Activated CD8-positive, alpha-beta memory T cell treated with anti-CD3 and anti-CD28 coated beads for 4 hours (primary cell): Measurements from ENCODE around the gene DDX10.

Source experiments
- DNase-seq, 2 donors: peaks; one replicate each; pipeline ENCODE4 v3.0.0-alpha.2; 2020; ENCODE audit warnings: low read depth in 2 of 2

DDX10 gene

GRCh38 chr11:108975641-108976071 is 310.8 kb downstream of the DDX10 start:
- DNase-seq, result no peak

DNA sequence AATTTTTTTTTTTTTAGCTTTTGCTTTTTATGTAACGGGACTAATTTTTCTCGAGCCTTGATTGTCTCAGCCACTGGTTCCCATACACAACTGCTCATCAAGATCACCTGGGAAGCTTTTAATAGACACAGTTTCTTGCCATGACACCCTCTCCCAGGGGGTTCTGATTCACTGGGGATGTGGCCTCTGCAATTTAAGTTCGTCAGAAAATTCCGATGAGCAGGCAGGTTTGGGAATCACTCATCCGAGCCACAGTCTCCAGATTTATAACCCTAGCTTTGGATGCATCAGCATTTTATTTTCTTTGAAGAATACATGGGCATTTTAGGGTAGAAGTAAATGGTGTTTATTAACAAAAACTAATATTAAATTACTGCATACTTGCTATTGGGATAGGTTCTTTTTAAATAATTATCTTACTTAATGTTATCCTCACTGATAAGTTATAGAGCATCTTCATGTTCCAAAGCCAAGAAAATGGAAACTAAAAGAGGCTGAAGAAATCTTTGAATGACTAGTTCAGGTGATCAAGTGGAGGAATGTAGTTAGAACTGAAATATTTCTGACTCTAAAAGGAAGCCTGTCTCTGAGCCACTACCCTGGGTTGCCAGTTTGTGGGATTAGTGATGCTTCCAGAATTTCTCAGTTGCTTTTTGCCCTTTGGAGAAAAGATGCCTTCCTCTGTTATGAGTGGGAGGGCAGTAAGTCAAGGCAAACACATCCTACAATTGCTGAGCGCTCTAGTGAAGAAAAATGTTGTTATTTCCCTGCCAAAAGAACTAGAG is 319.0 kb downstream of the DDX10 start:
- DNase-seq, result no peak

GRCh38 chr11:108984523-108984922 is 319.7 kb downstream of the DDX10 start:
- no peak for DNase-seq

- DNase-seq, result no peak
Observed at GRCh38 chr11:108985236-108985944, 320.5 kb downstream of the DDX10 start.

DNA sequence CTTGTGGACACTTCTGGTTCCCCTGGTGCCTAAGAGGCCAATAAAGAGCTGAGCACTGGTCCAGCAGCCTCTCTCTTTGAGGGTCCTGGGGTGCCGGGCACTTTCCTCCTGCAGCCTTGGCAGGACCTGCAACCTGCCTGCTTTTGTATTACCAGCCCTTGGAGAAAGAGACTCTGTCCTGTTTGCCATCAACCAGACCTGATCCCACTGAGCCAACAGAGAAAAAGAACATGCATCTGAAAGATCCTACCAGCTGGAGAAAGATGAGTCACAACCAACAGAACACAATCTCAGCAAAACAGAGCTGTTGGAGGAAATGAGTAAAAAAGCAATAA is 321.0 kb downstream of the DDX10 start:
- DNase-seq, result no peak
